DMS79 treated with DMSO at 0.1 percent for 48 hours (cell line): Measurements from ENCODE around the gene HP1BP3.
"Not testable (repeated sequence)": the region's sequence is repeated elsewhere in the genome, so short reads cannot be mapped to it uniquely, and the experiment has no call there.

Experiments used
- DNase-seq: peaks from one replicate; lab custom pipeline; 2025; lab: John Stamatoyannopoulos, UW

HP1BP3 gene

GRCh38 chr1:20726932-20727745, 60.0 kb downstream of the HP1BP3 start:
- DNase-seq: no peak

- DNase-seq: no peak
Measured at GRCh38 chr1:20726118-20726911, 60.8 kb downstream of the HP1BP3 start.

GRCh38 chr1:20725189-20726117, 61.7 kb downstream of the HP1BP3 start:
- DNase-seq: peak; percentile 97

GRCh38 chr1:20724364-20725188, 62.5 kb downstream of the HP1BP3 start:
- DNase-seq: no peak

- DNase-seq: no peak
Measured at GRCh38 chr1:20723537-20724363, 63.4 kb downstream of the HP1BP3 start.

GRCh38 chr1:20723159-20723536, 64.0 kb downstream of the HP1BP3 start:
- peak; percentile 46 for DNase-seq

- DNase-seq: no peak
Measured at GRCh38 chr1:20721117-20722061, 65.7 kb downstream of the HP1BP3 start.

- no peak for DNase-seq
Measured at GRCh38 chr1:20720631-20721091, 66.4 kb downstream of the HP1BP3 start.

- DNase-seq: no peak
Measured at GRCh38 chr1:20719871-20720620, 67.1 kb downstream of the HP1BP3 start.

- no peak for DNase-seq
Measured at GRCh38 chr1:20719261-20719660, 67.8 kb downstream of the HP1BP3 start.

GRCh38 chr1:20718343-20718882, 68.7 kb downstream of the HP1BP3 start:
- DNase-seq: not testable (repeated sequence)

GRCh38 chr1:20717452-20718342, 69.4 kb downstream of the HP1BP3 start, which contains the start of gene KIF17:
Gene KIF17, minus strand, starts transcription at chr1:20718007. Its CDS starts 301 bp downstream, at chr1:20717706.
- DNase-seq: peak; percentile 20

GRCh38 chr1:20716232-20716631, 70.9 kb downstream of the HP1BP3 start:
- no peak for DNase-seq

GRCh38 chr1:20715406-20715805, 71.7 kb downstream of the HP1BP3 start:
- DNase-seq: no peak

GRCh38 chr1:20713440-20713839, 73.7 kb downstream of the HP1BP3 start:
- no peak for DNase-seq

GRCh38 chr1:20712215-20712577, 74.9 kb downstream of the HP1BP3 start:
- no peak for DNase-seq
